HAP-1 (cell line): ENCODE measurements around the gene EPAS1.

Experiments
- DNase-seq, 2 experiments: peaks; one replicate each; pipeline ENCODE4 v3.0.0-alpha.2; 2016 to 2020; ENCODE audit warnings: low spot score in 2 of 2
- H3K27me3 ChIP-seq: fragments of 250-450 bp; sonication (Bioruptor Pico); 2 replicates; pipeline ENCODE4 v1.5.1; 2020; ENCODE audit warnings: low read depth, mild to moderate bottlenecking, moderate library complexity
- H3K36me3 ChIP-seq: fragments of 250-450 bp; sonication (Bioruptor Pico); replicated peaks from 2 replicates; pipeline ENCODE4 v1.5.1; 2020; ENCODE audit warnings: mild to moderate bottlenecking
- H3K4me1 ChIP-seq: fragments of 250-450 bp; sonication (Bioruptor Pico); 2 replicates; pipeline ENCODE4 v1.5.1; 2020; ENCODE audit warnings: mild to moderate bottlenecking
- H3K4me3 ChIP-seq: fragments of 250-450 bp; sonication (Bioruptor Pico); 2 replicates; pipeline ENCODE4 v1.5.1; 2020; ENCODE audit warnings: mild to moderate bottlenecking, moderate library complexity
- H3K9me3 ChIP-seq: fragments of 250-450 bp; sonication (Bioruptor Pico); 2 replicates; pipeline ENCODE4 v1.5.1; 2020; ENCODE audit warnings: mild to moderate bottlenecking, moderate library complexity
- in situ Hi-C: fragments of 300-500 bp; cut with MboI; formaldehyde crosslinking; loops from 3 replicates; pipeline ENCODE4 v1.14.3; 2020; ENCODE audit warnings: low sequenced_read_pairs, inconsistent platforms, mixed read lengths

Gene EPAS1

DNA sequence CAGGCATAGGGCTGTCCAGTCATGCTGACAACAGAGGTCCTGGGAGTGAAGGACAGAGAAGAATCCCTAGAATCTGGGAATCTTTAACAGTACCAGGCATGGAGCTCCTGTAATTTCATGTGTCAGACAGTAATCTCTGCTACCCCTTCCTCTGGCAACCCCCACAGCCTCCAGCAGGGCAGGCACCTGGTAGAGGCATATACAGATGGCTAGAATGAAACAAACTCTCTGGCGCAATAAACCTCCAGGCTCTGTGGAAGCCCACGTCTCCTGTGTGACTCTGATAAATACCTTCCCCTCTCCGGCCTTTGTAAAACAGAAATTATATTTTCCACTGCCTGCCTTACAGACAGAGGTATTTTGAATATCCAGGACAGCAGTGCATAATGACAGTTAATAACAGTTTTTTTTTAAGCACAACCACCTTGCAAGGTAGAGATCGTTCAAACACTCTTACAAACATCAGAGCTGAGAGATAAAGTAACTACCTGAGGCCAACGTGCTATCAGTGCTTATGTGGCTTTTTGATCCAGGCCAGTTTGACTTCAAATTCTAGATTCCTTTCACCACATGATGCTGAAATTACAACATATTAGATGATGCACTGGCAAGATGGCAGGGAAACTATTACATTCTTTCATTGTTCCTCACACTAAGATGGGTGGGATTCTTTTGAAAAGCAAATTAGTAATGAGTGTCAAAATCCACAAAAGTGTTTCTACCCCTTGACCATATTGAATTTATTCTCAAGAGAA is 134.5 kb downstream of the EPAS1 start:
- Histone ChIP-seq H3K4me1 (no peaks in the 10 kb centered on the region), H3K27me3 (no peaks in the 10 kb centered on the region), H3K4me3 (no peak overlapping the region), H3K36me3 (no peaks in the 10 kb centered on the region), H3K9me3 (no peaks in the 10 kb centered on the region)
- in situ Hi-C loops, result no loop called here
- no peak for DNase-seq

DNA sequence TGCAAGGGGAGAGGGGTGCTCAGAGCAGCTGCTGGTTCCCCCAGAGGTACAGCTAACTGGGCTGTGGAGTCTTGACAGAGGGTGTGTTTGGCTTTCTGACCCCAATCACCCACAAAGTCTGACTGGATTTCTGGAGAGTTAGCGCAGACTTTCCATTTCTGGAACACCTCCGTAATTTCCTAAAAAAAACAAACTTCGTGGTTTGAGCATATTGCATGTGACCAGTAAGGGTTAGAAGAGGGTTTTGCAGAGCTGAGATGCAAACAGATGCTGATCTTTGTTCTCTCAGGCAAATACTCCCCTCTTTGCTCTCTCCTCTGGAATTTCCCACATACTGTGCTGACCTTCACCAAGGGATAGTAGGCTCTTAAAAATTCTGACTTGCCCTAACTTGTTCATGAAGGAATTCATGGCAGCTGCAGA is 137.7 kb downstream of the EPAS1 start:
- Histone ChIP-seq H3K4me3 (no peak overlapping the region), H3K27me3 (no peaks in the 10 kb centered on the region; the same call in 1 of the 2 replicates), H3K9me3 (no peaks in the 10 kb centered on the region), H3K4me1 (no peaks in the 10 kb centered on the region), H3K36me3 (no peaks in the 10 kb centered on the region)
- DNase-seq, result no peak
- in situ Hi-C loops, result no loop called here

DNA sequence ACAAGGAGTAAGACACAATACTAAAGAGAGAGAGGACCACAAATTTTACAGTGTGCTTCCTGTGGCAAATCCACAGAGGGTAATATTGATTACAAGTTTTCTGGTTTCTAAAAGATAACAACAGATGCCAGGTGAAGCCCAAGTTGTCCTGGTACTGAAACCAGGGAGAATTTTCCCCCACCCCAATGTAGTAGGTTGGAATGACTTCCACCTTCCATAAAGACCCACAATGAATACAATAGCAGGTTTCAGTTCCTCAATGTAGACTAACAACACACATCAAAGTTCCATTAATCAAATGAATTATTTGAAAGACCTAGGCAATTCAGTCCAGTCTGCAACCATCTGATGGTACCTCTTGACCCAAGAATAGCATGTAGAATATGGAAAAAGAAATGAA is 138.1 kb downstream of the EPAS1 start:
- H3K4me3 ChIP-seq, result no peak overlapping the region
- in situ Hi-C loops, result no loop called here
- no peaks in the 10 kb centered on the region for H3K36me3 ChIP-seq
- DNase-seq, result no peak
- no peaks in the 10 kb centered on the region for H3K9me3 ChIP-seq
- H3K27me3 ChIP-seq, result no peaks in the 10 kb centered on the region; the same call in 1 of the 2 replicates
- H3K4me1 ChIP-seq, result no peaks in the 10 kb centered on the region

DNA sequence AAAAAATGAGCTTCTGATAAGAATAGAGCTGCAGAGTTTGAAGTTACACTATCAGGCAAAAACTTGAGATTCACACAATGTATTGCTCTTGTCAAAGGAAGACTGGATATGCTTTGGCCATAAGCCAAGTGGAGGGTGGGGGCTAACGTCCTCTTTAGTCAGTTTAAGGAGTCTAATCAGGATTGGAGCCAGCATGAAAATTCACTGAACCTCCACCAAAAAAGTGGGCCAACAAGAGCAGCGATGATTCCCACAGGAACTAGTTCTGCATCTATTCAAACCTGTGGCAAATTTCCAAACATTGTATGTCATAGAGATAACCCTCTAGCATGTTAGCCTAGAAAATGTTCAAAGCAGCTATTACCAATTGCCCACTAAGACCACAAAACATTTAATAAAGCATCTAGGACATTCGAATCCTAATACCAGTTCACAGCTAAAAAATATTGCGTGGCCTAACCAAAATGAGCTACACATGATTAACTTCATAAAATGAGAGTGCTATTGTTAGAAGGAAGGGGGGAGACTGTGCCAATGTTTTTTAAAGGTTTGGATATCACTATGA is 138.7 kb downstream of the EPAS1 start:
- Histone ChIP-seq H3K27me3 (no peaks in the 10 kb centered on the region; the same call in 1 of the 2 replicates), H3K4me1 (no peaks in the 10 kb centered on the region), H3K9me3 (no peaks in the 10 kb centered on the region), H3K4me3 (no peak overlapping the region), H3K36me3 (no peaks in the 10 kb centered on the region)
- in situ Hi-C loops, result no loop called here
- no peak for DNase-seq
